HepG2 (cell line): ENCODE measurements around the gene HYAL1. TPM values are rescaled to one million over a fixed set of nuclear protein-coding genes. Genes with fewer than 3 reads are reported as not detected.

Source experiments
- AGO2 ChIP-seq: fragments of 200-400 bp; formaldehyde crosslinking; optimal IDR thresholded peaks from 2 replicates; pipeline ENCODE3; 2017; ENCODE audit warnings: mild to moderate bottlenecking, low read depth, low read length, moderate library complexity
- AKAP8 ChIP-seq: sonication (generic); formaldehyde crosslinking; IDR thresholded peaks from 2 replicates; pipeline ENCODE4 v1.5.1; 2020; ENCODE audit warnings: mild to moderate bottlenecking, missing genetic modification reagents
- BRF2 ChIP-seq: sonication (generic); formaldehyde crosslinking; IDR thresholded peaks from 2 replicates; pipeline ENCODE4 v1.8.1; 2022; ENCODE audit warnings: mild to moderate bottlenecking, missing genetic modification reagents
- EHMT2 ChIP-seq: fragments of 200-600 bp; sonication (generic); IDR thresholded peaks from 2 replicates; pipeline ENCODE4 v1.7.0; 2017; ENCODE audit warnings: antibody characterized with exemption, low read depth, low read length, borderline replicate concordance
- HOXD1 ChIP-seq: sonication (generic); formaldehyde crosslinking; IDR thresholded peaks from 2 replicates; pipeline ENCODE4 v1.5.0; 2020; ENCODE audit warnings: missing genetic modification reagents
- KLF12 ChIP-seq: sonication (generic); formaldehyde crosslinking; IDR thresholded peaks from 2 replicates; pipeline ENCODE4 v1.4.0; 2020; ENCODE audit warnings: missing genetic modification reagents, borderline replicate concordance
- KLF13 ChIP-seq: sonication (generic); formaldehyde crosslinking; IDR thresholded peaks from 2 replicates; pipeline ENCODE4 v1.4.0; 2020; ENCODE audit warnings: mild to moderate bottlenecking, missing genetic modification reagents
- LRRFIP1 ChIP-seq: sonication (generic); formaldehyde crosslinking; conservative IDR thresholded peaks from 2 replicates; pipeline ENCODE4 v1.4.0; 2020; ENCODE audit warnings: missing genetic modification reagents
- MYPOP ChIP-seq: sonication (generic); formaldehyde crosslinking; IDR thresholded peaks from 2 replicates; pipeline ENCODE4 v1.8.1; 2023; ENCODE audit warnings: mild to moderate bottlenecking, moderate library complexity, missing genetic modification reagents
- PHF8 ChIP-seq: sonication (generic); formaldehyde crosslinking; IDR thresholded peaks from 2 replicates; pipeline ENCODE4 v1.5.0; 2020; ENCODE audit warnings: missing genetic modification reagents
- RAD21 ChIP-seq: fragments of 450-650 bp; formaldehyde crosslinking; IDR thresholded peaks from 2 replicates; pipeline ENCODE4 v1.5.0; 2020; ENCODE audit warnings: mild to moderate bottlenecking
- RBFOX2 ChIP-seq: fragments of 200-400 bp; formaldehyde crosslinking; IDR thresholded peaks from 2 replicates; pipeline ENCODE4 v1.6.1; 2017; ENCODE audit warnings: low read depth, mild to moderate bottlenecking, low read length
- SOX13 ChIP-seq, 3 experiments: fragments of 450-650 bp in 1 of 3; sonication (generic) in 1 of 3; formaldehyde crosslinking in 1 of 3; IDR thresholded peaks in 2 of 3; conservative IDR thresholded peaks in 1 of 3; 2 replicates each; pipeline versions ENCODE4 v1.5.0 to v1.6.1; 2016 to 2020; ENCODE audit warnings: antibody characterized with exemption in 1 of 3, mild to moderate bottlenecking in 1 of 3, missing compliant biosample characterization in 1 of 3, missing genetic modification reagents in 1 of 3, moderate library complexity in 1 of 3
- ZFP41 ChIP-seq: sonication (generic); formaldehyde crosslinking; IDR thresholded peaks from 2 replicates; pipeline ENCODE4 v1.4.0; 2020; ENCODE audit warnings: mild to moderate bottlenecking, missing genetic modification reagents, borderline replicate concordance
- ZNF138 ChIP-seq: sonication (generic); formaldehyde crosslinking; IDR thresholded peaks from 2 replicates; pipeline ENCODE4 v1.5.0; 2020; ENCODE audit warnings: mild to moderate bottlenecking, low read depth, missing genetic modification reagents
- ZNF20 ChIP-seq: sonication (generic); formaldehyde crosslinking; IDR thresholded peaks from 2 replicates; pipeline ENCODE4 v1.4.0; 2020; ENCODE audit warnings: mild to moderate bottlenecking, moderate library complexity, missing genetic modification reagents
- ZNF484 ChIP-seq: sonication (generic); formaldehyde crosslinking; IDR thresholded peaks from 2 replicates; pipeline ENCODE4 v1.5.1; 2020; ENCODE audit warnings: mild to moderate bottlenecking, low read depth, missing genetic modification reagents, borderline replicate concordance
- ZNF546 ChIP-seq: sonication (generic); formaldehyde crosslinking; conservative IDR thresholded peaks from 2 replicates; pipeline ENCODE4 v1.8.1; 2023; ENCODE audit warnings: mild to moderate bottlenecking, missing genetic modification reagents
- ZNF652 ChIP-seq: IDR thresholded peaks from 2 replicates; pipeline ENCODE4 v1.6.1; 2016; ENCODE audit warnings: low read depth, borderline replicate concordance
- ZNF816 ChIP-seq: sonication (generic); formaldehyde crosslinking; IDR thresholded peaks from 2 replicates; pipeline ENCODE4 v1.8.0; 2022; ENCODE audit warnings: missing genetic modification reagents, mild to moderate bottlenecking, borderline replicate concordance
- polyA plus RNA-seq, 8 experiments: library from polyadenylated mRNA; depleted of rRNA in 3 of 8; stranded (reverse) in 7 of 8; unstranded in 1 of 8; fragments of >200 nt; fragmentation: Illumina TruSeq in 4 of 8; extraction: Trizol in 4 of 8; gene quantifications; 2 replicates each; pipeline versions ENCODE4 v1.2.1 to v1.2.3, GENCODE V29; 2011 to 2016; ENCODE audit warnings: low read depth in 4 of 8, missing spikeins in 1 of 8, mixed read lengths in 1 of 8; ENCODE audit not compliant: insufficient read depth in 1 of 8
- total RNA-seq, 5 experiments: library from RNA; depleted of rRNA; stranded (reverse); fragments of >200 nt; fragmentation: Illumina TruSeq; extraction: Trizol; gene quantifications; 2 replicates each; pipeline ENCODE4 v1.2.3, GENCODE V29; 2016; ENCODE audit warnings: low read depth in 1 of 5
- TF ChIP-seq, protein P1 (sequence below): sonication (generic); formaldehyde crosslinking; conservative IDR thresholded peaks from 2 replicates; pipeline ENCODE4 v1.8.0; 2022; ENCODE audit warnings: mild to moderate bottlenecking, moderate library complexity, missing genetic modification reagents
- TF ChIP-seq, protein P2 (sequence below): IDR thresholded peaks from 2 replicates; pipeline ENCODE4 v1.6.1; 2016; ENCODE audit warnings: low read depth, control low read depth

HYAL1 gene
- total and polyA plus RNA-seq, 2 of the 13 experiments (the other 11 are each of a cell fraction or from before 2014, with no cell fraction given), result 76.5 to 193 TPM

DNA sequence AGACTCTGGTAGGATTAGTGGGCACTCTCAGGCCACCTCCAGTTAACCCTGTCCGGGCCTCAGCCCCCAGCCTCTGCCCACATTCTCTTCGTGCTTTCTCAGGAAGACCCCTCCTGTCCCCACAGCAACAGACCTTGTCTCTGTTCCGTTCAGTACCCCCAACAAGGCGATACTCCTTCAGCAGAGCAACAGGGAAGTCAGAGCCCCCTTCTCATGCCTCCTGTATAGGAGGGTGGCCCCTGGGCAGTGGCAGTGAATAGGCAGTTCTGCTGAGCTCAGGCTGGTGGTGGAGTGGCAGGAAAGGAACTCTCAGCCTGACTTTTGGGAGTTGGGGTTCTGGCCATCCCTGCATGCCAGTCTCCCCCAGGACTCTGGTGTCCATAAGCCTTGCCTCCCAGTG lies 33.9 kb downstream of the HYAL1 start (continued):
- TF ChIP-seq, protein P1, sequence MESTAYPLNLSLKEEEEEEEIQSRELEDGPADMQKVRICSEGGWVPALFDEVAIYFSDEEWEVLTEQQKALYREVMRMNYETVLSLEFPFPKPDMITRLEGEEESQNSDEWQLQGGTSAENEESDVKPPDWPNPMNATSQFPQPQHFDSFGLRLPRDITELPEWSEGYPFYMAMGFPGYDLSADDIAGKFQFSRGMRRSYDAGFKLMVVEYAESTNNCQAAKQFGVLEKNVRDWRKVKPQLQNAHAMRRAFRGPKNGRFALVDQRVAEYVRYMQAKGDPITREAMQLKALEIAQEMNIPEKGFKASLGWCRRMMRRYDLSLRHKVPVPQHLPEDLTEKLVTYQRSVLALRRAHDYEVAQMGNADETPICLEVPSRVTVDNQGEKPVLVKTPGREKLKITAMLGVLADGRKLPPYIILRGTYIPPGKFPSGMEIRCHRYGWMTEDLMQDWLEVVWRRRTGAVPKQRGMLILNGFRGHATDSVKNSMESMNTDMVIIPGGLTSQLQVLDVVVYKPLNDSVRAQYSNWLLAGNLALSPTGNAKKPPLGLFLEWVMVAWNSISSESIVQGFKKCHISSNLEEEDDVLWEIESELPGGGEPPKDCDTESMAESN (CRISPR knock-in tag), result 0 out of 2 replicates have a peak, but pooled peaks have one; percentile 71
- TF ChIP-seq ZNF20 (CRISPR knock-in tag), result no peak
- TF ChIP-seq ZNF138, result no peak
- no peak for TF ChIP-seq KLF13 (CRISPR knock-in tag)
- TF ChIP-seq ZNF484 (CRISPR knock-in tag), result no peak
- TF ChIP-seq HOXD1 (CRISPR knock-in tag), result no peak
- TF ChIP-seq RAD21, result no peak
- TF ChIP-seq ZNF816 (CRISPR knock-in tag), result no peak
- no peak for TF ChIP-seq ZFP41
- TF ChIP-seq ZNF546 (CRISPR knock-in tag), result 0 out of 2 replicates have a peak, but pooled peaks have one; percentile 52
- TF ChIP-seq AKAP8 (CRISPR knock-in tag), result no peak
- TF ChIP-seq EHMT2, result no peak
- no peak for TF ChIP-seq BRF2 (CRISPR knock-in tag)
- no peak for TF ChIP-seq MYPOP (CRISPR knock-in tag)
- TF ChIP-seq RBFOX2, result peak; percentile 1; the same call in 1 of the 2 replicates
- no peak; the same call in 1 of the 2 replicates for TF ChIP-seq PHF8
- TF ChIP-seq, protein P2, sequence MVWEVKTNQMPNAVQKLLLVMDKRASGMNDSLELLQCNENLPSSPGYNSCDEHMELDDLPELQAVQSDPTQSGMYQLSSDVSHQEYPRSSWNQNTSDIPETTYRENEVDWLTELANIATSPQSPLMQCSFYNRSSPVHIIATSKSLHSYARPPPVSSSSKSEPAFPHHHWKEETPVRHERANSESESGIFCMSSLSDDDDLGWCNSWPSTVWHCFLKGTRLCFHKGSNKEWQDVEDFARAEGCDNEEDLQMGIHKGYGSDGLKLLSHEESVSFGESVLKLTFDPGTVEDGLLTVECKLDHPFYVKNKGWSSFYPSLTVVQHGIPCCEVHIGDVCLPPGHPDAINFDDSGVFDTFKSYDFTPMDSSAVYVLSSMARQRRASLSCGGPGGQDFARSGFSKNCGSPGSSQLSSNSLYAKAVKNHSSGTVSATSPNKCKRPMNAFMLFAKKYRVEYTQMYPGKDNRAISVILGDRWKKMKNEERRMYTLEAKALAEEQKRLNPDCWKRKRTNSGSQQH (CRISPR knock-in tag), result 0 out of 2 replicates have a peak, but pooled peaks have one; percentile 48
- no peak for TF ChIP-seq KLF12
- TF ChIP-seq AGO2, result peak; percentile 10
- no peak for TF ChIP-seq SOX13 (IDR thresholded peaks at IDR 0.05)
- no peak for TF ChIP-seq SOX13 (CRISPR knock-in tag; conservative IDR thresholded peaks at IDR 0.05 in 1 of 2, IDR thresholded peaks at IDR 0.05 in 1 of 2)
- no peak for TF ChIP-seq LRRFIP1 (CRISPR knock-in tag)
- TF ChIP-seq ZNF652 (CRISPR knock-in tag), result peak; percentile 38; the same call in 1 of the 2 replicates
